AG04449 (cell line): Measurements from ENCODE around the gene GRM7.

ENCODE experiments used
- CTCF ChIA-PET: fragments of 350-600 bp; formaldehyde crosslinking; extraction: SDS; loops from one replicate; lab custom pipeline; 2021; ENCODE audit warnings: antibody characterized with exemption; lab: Yijun Ruan, JAX
- POLR2A ChIA-PET: fragments of 400-600, 350-600 bp; formaldehyde crosslinking; extraction: SDS; loops from one replicate; lab custom pipeline; 2020; ENCODE audit warnings: antibody characterized with exemption, inconsistent platforms; lab: Yijun Ruan, JAX
- DNase-seq: peaks from one replicate; pipeline ENCODE4 v3.0.0-alpha.2; 2010; ENCODE audit warnings: low read depth, low spot score
- H3K4me3 ChIP-seq: 2 replicates; pipeline ENCODE4 v1.5.1; 2011; ENCODE audit warnings: low read depth, mild to moderate bottlenecking, control low read depth, low read length
- CTCF ChIP-seq: IDR thresholded peaks from one replicate; pipeline ENCODE4 v1.5.1; 2011; ENCODE audit warnings: mild to moderate bottlenecking, moderate library complexity, low read length, control low read depth, inconsistent platforms; ENCODE audit not compliant: insufficient read depth; ENCODE audit errors: missing control alignments

GRM7 gene

GRCh38 chr3:7487763-7488162 lies 626.8 kb downstream of the GRM7 start:
- POLR2A ChIA-PET = no interaction called here
- H3K4me3 ChIP-seq = no peak overlapping the region
- CTCF ChIA-PET = no interaction called here
- no peak for TF ChIP-seq CTCF
- no peak for DNase-seq

- no peak for TF ChIP-seq CTCF
- POLR2A ChIA-PET = no interaction called here
- CTCF ChIA-PET = no interaction called here
- no peak overlapping the region for H3K4me3 ChIP-seq
- no peak for DNase-seq
Measured at GRCh38 chr3:7489417-7489816, 628.5 kb downstream of the GRM7 start.

GRCh38 chr3:7498715-7499114 lies 637.8 kb downstream of the GRM7 start:
- no peak for DNase-seq
- H3K4me3 ChIP-seq = no peak overlapping the region
- TF ChIP-seq CTCF = no peak
- CTCF ChIA-PET = no interaction called here
- POLR2A ChIA-PET = no interaction called here

- DNase-seq = no peak
- ChIA-PET CTCF (no interaction called here), POLR2A (no interaction called here)
- H3K4me3 ChIP-seq = no peak overlapping the region
- no peak for TF ChIP-seq CTCF
Measured at GRCh38 chr3:7503431-7503830, 642.5 kb downstream of the GRM7 start.

- H3K4me3 ChIP-seq = no peak overlapping the region
- CTCF ChIA-PET = no interaction called here
- no peak for TF ChIP-seq CTCF
- POLR2A ChIA-PET = no interaction called here
- DNase-seq = no peak
Measured at GRCh38 chr3:7504886-7505775, 644.2 kb downstream of the GRM7 start.

- no peak for TF ChIP-seq CTCF
- DNase-seq = no peak
- POLR2A ChIA-PET = no interaction called here
- CTCF ChIA-PET = no interaction called here
- no peak overlapping the region for H3K4me3 ChIP-seq
Measured at GRCh38 chr3:7506606-7507180, 645.8 kb downstream of the GRM7 start.
